Stomach smooth muscle (tissue), 2 donors: Measurements from ENCODE around the gene ADAMTSL4.
A peak's percentile ranks its signal among the peaks of the same experiment; 100 is the strongest.
"Not testable (repeated sequence)": the region's sequence is repeated elsewhere in the genome, so short reads cannot be mapped to it uniquely, and the experiment has no call there.

Source experiments
- H3K27ac ChIP-seq: one replicate; pipeline ENCODE4 v1.7.0; 2013; ENCODE audit warnings: mild to moderate bottlenecking, low read length, inconsistent platforms
- H3K27me3 ChIP-seq, 2 donors: one replicate each; pipeline ENCODE4 v1.7.0; 2013; ENCODE audit warnings: low read length in 2 of 2; ENCODE audit not compliant: insufficient read depth in 2 of 2, control insufficient read depth in 1 of 2
- H3K36me3 ChIP-seq, 2 donors: one replicate each; pipeline ENCODE4 v1.7.0; 2013; ENCODE audit warnings: low read length in 2 of 2; ENCODE audit not compliant: control insufficient read depth in 2 of 2, insufficient read depth in 2 of 2
- H3K4me1 ChIP-seq: one replicate; pipeline ENCODE4 v1.7.0; 2013; ENCODE audit warnings: low read length; ENCODE audit not compliant: control insufficient read depth, insufficient read depth
- H3K4me3 ChIP-seq, 2 donors: one replicate each; pipeline ENCODE4 v1.7.0; 2013; ENCODE audit warnings: low read length in 2 of 2
- H3K9ac ChIP-seq, 2 donors: one replicate each; pipeline ENCODE4 v1.7.0; 2013; ENCODE audit warnings: low read length in 2 of 2, mild to moderate bottlenecking in 1 of 2
- H3K9me3 ChIP-seq, 2 donors: one replicate each; pipeline ENCODE4 v1.7.0; 2013; ENCODE audit warnings: low read length in 2 of 2; ENCODE audit not compliant: control insufficient read depth in 2 of 2
- donor health status: healthy.
- donor health status: Pancreatic carcinoma.

ADAMTSL4 gene

GRCh38 chr1:150602372-150602771, 53.2 kb downstream of the ADAMTSL4 start:
- H3K36me3 ChIP-seq, H3K9ac ChIP-seq, H3K9me3 ChIP-seq, H3K27me3 ChIP-seq, H3K27ac ChIP-seq, H3K4me3 ChIP-seq, H3K4me1 ChIP-seq: not testable (repeated sequence)

DNA sequence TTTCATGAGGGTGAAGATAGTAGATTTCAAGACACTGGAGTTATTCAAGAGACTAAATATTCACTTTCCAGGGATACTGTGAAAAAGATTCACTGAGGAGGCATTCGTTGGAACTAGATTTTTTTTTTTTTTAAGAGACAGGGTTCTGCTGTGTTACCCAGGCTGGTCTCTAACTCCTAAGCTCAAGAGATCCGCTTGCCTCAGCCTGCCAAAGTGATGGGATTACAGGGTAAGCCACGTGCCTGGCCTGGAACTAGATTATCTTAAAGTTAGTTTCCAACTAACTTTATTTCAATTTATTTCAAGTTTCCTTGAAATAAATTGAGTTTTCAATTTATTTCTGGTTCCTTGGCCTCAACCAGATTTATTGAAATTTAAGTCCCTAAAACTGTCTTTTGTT, 54.5 kb downstream of the ADAMTSL4 start:
- Histone ChIP-seq H3K9me3 (no peaks in the 10 kb centered on the region), H3K9ac (no peak overlapping the region), H3K27ac (no peak overlapping the region), H3K27me3 (no peaks in the 10 kb centered on the region), H3K4me1 (peaks cover 4% of the 10 kb centered on the region), H3K36me3 (peaks cover 0 to 2% of the 10 kb centered on the region in 2 donors), H3K4me3 (no peak overlapping the region)

GRCh38 chr1:150604226-150604588, 55.0 kb downstream of the ADAMTSL4 start:
- H3K9ac ChIP-seq: peak overlapping the region in 1 of 2 donors; percentile 23
- no peaks in the 10 kb centered on the region for H3K27me3 ChIP-seq
- peaks cover 5% of the 10 kb centered on the region for H3K4me1 ChIP-seq
- H3K36me3 ChIP-seq: peaks cover 0 to 2% of the 10 kb centered on the region in 2 donors
- no peak overlapping the region for H3K4me3 ChIP-seq
- H3K27ac ChIP-seq: peak overlapping the region; percentile 50
- H3K9me3 ChIP-seq: no peaks in the 10 kb centered on the region

GRCh38 chr1:150605451-150605731, 56.2 kb downstream of the ADAMTSL4 start:
- not testable (repeated sequence) for H3K4me1 ChIP-seq, H3K27me3 ChIP-seq, H3K9me3 ChIP-seq, H3K36me3 ChIP-seq, H3K4me3 ChIP-seq, H3K9ac ChIP-seq
- H3K27ac ChIP-seq: peak overlapping the region; percentile 50

- Histone ChIP-seq H3K9ac (no peak overlapping the region), H3K36me3 (no peaks in the 10 kb centered on the region), H3K9me3 (no peaks in the 10 kb centered on the region), H3K4me3 (no peak overlapping the region), H3K27me3 (no peaks in the 10 kb centered on the region), H3K4me1 (peaks cover 16% of the 10 kb centered on the region), H3K27ac (no peak overlapping the region)
Measured at GRCh38 chr1:150606463-150607142, 57.4 kb downstream of the ADAMTSL4 start.

GRCh38 chr1:150609732-150610131, 60.5 kb downstream of the ADAMTSL4 start:
- H3K9ac ChIP-seq: peak overlapping the region; percentile 45 to 55
- H3K4me1 ChIP-seq: peaks cover 14% of the 10 kb centered on the region

More at GRCh38 chr1:150609732-150610131, 60.5 kb downstream of the ADAMTSL4 start:
- H3K27me3 ChIP-seq: no peaks in the 10 kb centered on the region
- H3K9me3 ChIP-seq: no peaks in the 10 kb centered on the region
- H3K36me3 ChIP-seq: peaks cover 0 to 2% of the 10 kb centered on the region in 2 donors
- peak overlapping the region in 1 of 2 donors; percentile 40 for H3K4me3 ChIP-seq
- H3K27ac ChIP-seq: peak overlapping the region; percentile 84
